IMR-90 (cell line): ENCODE measurements around the gene GPBAR1.

ENCODE experiments used
- BHLHE40 ChIP-seq: fragments of 150-350 bp; IDR thresholded peaks from 2 replicates; pipeline ENCODE4 v1.6.1; 2016; ENCODE audit warnings: mild to moderate bottlenecking, low read depth, low read length
- CEBPB ChIP-seq: IDR thresholded peaks from 2 replicates; pipeline ENCODE4 v1.6.1; 2012; ENCODE audit warnings: low read depth, low read length, improper control_type of control experiment
- CHD1 ChIP-seq: IDR thresholded peaks from 2 replicates; pipeline ENCODE4 v1.6.1; 2012; ENCODE audit warnings: low read depth, low read length, improper control_type of control experiment
- FOS ChIP-seq: fragments of 150-350 bp; IDR thresholded peaks from 2 replicates; pipeline ENCODE4 v1.6.1; 2016; ENCODE audit warnings: low read depth, low read length
- MAFK ChIP-seq: IDR thresholded peaks from 2 replicates; pipeline ENCODE4 v1.6.1; 2012; ENCODE audit warnings: low read depth, low read length, improper control_type of control experiment
- MAZ ChIP-seq: IDR thresholded peaks from 2 replicates; pipeline ENCODE4 v1.6.1; 2012; ENCODE audit warnings: low read depth, mild to moderate bottlenecking, low read length, improper control_type of control experiment, moderate library complexity, borderline replicate concordance
- MXI1 ChIP-seq: IDR thresholded peaks from 2 replicates; pipeline ENCODE4 v1.6.1; 2012; ENCODE audit warnings: low read depth, mild to moderate bottlenecking, low read length, moderate library complexity, borderline replicate concordance
- POLR2A ChIP-seq: IDR thresholded peaks from 2 replicates; pipeline ENCODE4 v1.6.1; 2012; ENCODE audit warnings: mild to moderate bottlenecking, low read depth, low read length
- RAD21 ChIP-seq: IDR thresholded peaks from 2 replicates; pipeline ENCODE4 v1.6.1; 2012; ENCODE audit warnings: low read length, improper control_type of control experiment
- RCOR1 ChIP-seq: IDR thresholded peaks from 2 replicates; pipeline ENCODE4 v1.6.1; 2012; ENCODE audit warnings: mild to moderate bottlenecking, low read length, improper control_type of control experiment; ENCODE audit not compliant: insufficient replicate concordance
- SMC3 ChIP-seq: fragments of 150-350 bp; IDR thresholded peaks from 2 replicates; pipeline ENCODE4 v1.6.1; 2016; ENCODE audit warnings: low read depth, mild to moderate bottlenecking, antibody characterized with exemption, low read length, moderate library complexity
- TF ChIP-seq, protein P1 (sequence below): conservative IDR thresholded peaks from 2 replicates; pipeline ENCODE4 v1.5.1; 2012; ENCODE audit warnings: mild to moderate bottlenecking, low read depth, low read length, improper control_type of control experiment
- TF ChIP-seq, protein P2 (sequence below): fragments of 150-350 bp; IDR thresholded peaks from 2 replicates; pipeline ENCODE4 v1.6.1; 2017; ENCODE audit warnings: mild to moderate bottlenecking, antibody characterized with exemption, low read length, low read depth
- TF ChIP-seq, protein P3 (sequence below): fragments of 150-350 bp; IDR thresholded peaks from 2 replicates; pipeline ENCODE4 v1.6.1; 2016; ENCODE audit warnings: low read depth, mild to moderate bottlenecking, low read length, moderate library complexity, borderline replicate concordance

DNA sequence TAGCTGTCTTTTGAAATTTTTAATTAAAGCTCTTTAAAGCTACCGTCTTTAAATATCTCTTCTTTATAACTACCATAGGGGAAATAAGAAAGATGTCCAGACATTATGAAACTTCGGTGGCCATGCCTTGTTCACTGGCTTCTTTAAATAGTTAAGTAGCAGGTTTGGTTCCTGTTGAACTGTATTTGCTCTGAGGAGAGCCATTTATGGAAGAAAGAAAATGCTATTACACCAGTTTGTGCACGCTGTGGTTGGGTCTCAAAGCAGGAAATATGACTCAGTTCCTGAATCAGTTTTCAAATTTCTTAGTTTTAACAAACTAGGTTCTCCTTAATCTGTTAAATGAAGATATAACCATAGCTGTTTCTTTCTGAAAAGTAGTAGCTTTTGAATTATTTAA is 31.6 kb upstream of the GPBAR1 start:
- TF ChIP-seq RAD21 (no peak), CHD1 (no peak), FOS (no peak), POLR2A (no peak), MAFK (no peak), MXI1 (no peak), BHLHE40 (no peak), SMC3 (no peak), CEBPB (no peak; the same call in 1 of the 2 replicates), RCOR1 (no peak), MAZ (no peak)
- TF ChIP-seq, protein P1, sequence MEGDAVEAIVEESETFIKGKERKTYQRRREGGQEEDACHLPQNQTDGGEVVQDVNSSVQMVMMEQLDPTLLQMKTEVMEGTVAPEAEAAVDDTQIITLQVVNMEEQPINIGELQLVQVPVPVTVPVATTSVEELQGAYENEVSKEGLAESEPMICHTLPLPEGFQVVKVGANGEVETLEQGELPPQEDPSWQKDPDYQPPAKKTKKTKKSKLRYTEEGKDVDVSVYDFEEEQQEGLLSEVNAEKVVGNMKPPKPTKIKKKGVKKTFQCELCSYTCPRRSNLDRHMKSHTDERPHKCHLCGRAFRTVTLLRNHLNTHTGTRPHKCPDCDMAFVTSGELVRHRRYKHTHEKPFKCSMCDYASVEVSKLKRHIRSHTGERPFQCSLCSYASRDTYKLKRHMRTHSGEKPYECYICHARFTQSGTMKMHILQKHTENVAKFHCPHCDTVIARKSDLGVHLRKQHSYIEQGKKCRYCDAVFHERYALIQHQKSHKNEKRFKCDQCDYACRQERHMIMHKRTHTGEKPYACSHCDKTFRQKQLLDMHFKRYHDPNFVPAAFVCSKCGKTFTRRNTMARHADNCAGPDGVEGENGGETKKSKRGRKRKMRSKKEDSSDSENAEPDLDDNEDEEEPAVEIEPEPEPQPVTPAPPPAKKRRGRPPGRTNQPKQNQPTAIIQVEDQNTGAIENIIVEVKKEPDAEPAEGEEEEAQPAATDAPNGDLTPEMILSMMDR, result no peak
- TF ChIP-seq, protein P2, sequence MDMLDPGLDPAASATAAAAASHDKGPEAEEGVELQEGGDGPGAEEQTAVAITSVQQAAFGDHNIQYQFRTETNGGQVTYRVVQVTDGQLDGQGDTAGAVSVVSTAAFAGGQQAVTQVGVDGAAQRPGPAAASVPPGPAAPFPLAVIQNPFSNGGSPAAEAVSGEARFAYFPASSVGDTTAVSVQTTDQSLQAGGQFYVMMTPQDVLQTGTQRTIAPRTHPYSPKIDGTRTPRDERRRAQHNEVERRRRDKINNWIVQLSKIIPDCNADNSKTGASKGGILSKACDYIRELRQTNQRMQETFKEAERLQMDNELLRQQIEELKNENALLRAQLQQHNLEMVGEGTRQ, result no peak
- TF ChIP-seq, protein P3, sequence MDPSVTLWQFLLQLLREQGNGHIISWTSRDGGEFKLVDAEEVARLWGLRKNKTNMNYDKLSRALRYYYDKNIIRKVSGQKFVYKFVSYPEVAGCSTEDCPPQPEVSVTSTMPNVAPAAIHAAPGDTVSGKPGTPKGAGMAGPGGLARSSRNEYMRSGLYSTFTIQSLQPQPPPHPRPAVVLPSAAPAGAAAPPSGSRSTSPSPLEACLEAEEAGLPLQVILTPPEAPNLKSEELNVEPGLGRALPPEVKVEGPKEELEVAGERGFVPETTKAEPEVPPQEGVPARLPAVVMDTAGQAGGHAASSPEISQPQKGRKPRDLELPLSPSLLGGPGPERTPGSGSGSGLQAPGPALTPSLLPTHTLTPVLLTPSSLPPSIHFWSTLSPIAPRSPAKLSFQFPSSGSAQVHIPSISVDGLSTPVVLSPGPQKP, result no peak
